ENCODE data around the gene CLIC5. TPM values are rescaled to one million over a fixed set of nuclear protein-coding genes. Genes with fewer than 3 reads are reported as not detected.

Gene CLIC5
- total RNA-seq, 4 donors from 2014 or later, result 78.6 to 97.0 (median 91.7) TPM

DNA sequence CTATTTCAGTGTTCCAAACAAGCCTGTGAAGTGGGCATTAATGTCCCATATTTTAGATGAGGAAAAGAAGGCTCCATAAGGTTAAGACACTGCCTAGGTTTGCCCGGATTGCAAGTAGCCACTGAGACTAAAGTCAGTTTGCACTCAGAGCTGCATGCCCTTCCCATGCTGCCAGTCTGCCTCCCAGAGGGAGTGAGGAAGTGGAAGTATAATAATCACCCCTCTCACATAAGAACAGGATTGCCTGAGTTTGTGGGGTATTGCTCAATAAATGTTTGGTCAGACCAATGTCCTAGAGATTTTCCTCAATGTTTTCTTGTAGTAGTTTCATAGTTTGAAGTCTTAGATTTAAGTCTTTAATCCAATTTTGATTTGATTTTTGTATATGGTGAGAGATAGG, 43.9 kb upstream of the CLIC5 start:
- intact Hi-C loops (cut with DNase I; ENCODE audit: low total_unique reads), result no loop called here
- ATAC-seq (peak in 1 of 2 donors; percentile 65), DNase-seq (no peak)
- in situ Hi-C loops (cut with MboI; ENCODE audit: low sequenced_read_pairs in 4 of 4), result loop anchor here (25.0 kb wide), 3 partner anchors 122 to 578 kb away; no protein-coding TSS in a partner anchor
- H3K4me3 ChIP-seq, result no peak overlapping the region
- H3K4me1 ChIP-seq, result peaks cover 9 to 13% of the 10 kb centered on the region in 2 donors
- no peaks in the 10 kb centered on the region for H3K9me3 ChIP-seq
- TF ChIP-seq, protein P1, sequence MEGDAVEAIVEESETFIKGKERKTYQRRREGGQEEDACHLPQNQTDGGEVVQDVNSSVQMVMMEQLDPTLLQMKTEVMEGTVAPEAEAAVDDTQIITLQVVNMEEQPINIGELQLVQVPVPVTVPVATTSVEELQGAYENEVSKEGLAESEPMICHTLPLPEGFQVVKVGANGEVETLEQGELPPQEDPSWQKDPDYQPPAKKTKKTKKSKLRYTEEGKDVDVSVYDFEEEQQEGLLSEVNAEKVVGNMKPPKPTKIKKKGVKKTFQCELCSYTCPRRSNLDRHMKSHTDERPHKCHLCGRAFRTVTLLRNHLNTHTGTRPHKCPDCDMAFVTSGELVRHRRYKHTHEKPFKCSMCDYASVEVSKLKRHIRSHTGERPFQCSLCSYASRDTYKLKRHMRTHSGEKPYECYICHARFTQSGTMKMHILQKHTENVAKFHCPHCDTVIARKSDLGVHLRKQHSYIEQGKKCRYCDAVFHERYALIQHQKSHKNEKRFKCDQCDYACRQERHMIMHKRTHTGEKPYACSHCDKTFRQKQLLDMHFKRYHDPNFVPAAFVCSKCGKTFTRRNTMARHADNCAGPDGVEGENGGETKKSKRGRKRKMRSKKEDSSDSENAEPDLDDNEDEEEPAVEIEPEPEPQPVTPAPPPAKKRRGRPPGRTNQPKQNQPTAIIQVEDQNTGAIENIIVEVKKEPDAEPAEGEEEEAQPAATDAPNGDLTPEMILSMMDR (IDR thresholded peaks at IDR 0.05 in 4 of 5, conservative IDR thresholded peaks at IDR 0.05 in 1 of 5), result no peak
- no peak for TF ChIP-seq POLR2A (IDR thresholded peaks at IDR 0.05)
- no peaks in the 10 kb centered on the region for H3K36me3 ChIP-seq
- H3K27me3 ChIP-seq, result no peaks in the 10 kb centered on the region
- H3K27ac ChIP-seq, result no peak overlapping the region

DNA sequence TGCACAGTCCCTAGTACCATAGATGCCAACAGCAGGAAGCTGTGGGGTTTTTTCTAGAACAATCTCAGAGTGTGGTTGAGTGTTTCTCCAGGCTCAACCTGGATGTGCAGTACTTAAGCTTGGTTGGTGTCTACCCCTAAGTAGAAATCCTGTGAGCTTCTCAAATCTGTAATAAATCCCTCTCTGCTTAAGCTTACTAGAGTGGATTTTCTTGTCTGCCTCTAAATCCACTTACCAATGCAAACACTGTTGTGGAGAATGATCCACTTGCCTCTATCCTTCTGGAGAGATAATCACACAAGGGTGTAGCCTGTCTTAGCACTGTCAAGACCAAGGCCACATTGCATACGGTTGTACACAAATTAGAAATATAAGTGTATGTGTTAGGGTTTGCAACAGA, 43.3 kb upstream of the CLIC5 start:
- intact Hi-C loops (cut with DNase I; ENCODE audit: low total_unique reads), result no loop called here
- H3K36me3 ChIP-seq, result no peaks in the 10 kb centered on the region
- no peak for ATAC-seq
- H3K27ac ChIP-seq, result no peak overlapping the region
- no peaks in the 10 kb centered on the region for H3K27me3 ChIP-seq
- TF ChIP-seq, protein P1 (IDR thresholded peaks at IDR 0.05 in 4 of 5, conservative IDR thresholded peaks at IDR 0.05 in 1 of 5), result no peak
- TF ChIP-seq POLR2A (IDR thresholded peaks at IDR 0.05), result no peak
- H3K9me3 ChIP-seq, result no peaks in the 10 kb centered on the region
- no peak for DNase-seq
- in situ Hi-C loops (cut with MboI; ENCODE audit: low sequenced_read_pairs in 4 of 4), result loop anchor here (25.0 kb wide), 3 partner anchors 122 to 578 kb away; no protein-coding TSS in a partner anchor
- H3K4me1 ChIP-seq, result peaks cover 15 to 20% of the 10 kb centered on the region in 2 donors
- H3K4me3 ChIP-seq, result no peak overlapping the region

DNA sequence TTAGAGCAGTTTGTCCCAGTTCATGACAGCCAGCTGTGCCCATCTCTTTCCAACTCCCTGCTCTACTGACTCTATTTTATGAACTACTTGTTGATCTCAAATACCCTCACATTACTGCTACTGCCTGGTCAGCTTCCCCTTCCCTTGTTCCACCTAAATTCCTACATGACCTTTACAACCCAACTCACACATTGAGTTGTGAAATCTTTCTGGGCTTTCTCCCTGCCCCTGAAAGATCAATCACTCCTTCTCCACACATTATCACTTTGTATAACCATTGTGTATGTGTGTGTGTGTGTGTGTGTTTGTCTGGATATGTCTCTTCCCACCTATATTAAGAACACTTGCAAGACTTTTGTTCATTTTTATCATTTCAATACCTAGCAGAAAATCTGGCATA, 42.1 kb upstream of the CLIC5 start:
- no peak overlapping the region for H3K4me3 ChIP-seq
- no peaks in the 10 kb centered on the region for H3K36me3 ChIP-seq
- DNase-seq (no peak), ATAC-seq (no peak)
- intact Hi-C loops (cut with DNase I; ENCODE audit: low total_unique reads), result no loop called here
- H3K4me1 ChIP-seq, result peaks cover 26 to 30% of the 10 kb centered on the region in 2 donors
- H3K27ac ChIP-seq, result no peak overlapping the region
- in situ Hi-C loops (cut with MboI; ENCODE audit: low sequenced_read_pairs in 4 of 4), result loop anchor here (25.0 kb wide), 3 partner anchors 120 to 580 kb away; no protein-coding TSS in a partner anchor
- H3K27me3 ChIP-seq, result no peaks in the 10 kb centered on the region
- H3K9me3 ChIP-seq, result no peaks in the 10 kb centered on the region
- TF ChIP-seq POLR2A (IDR thresholded peaks at IDR 0.05), result no peak
- TF ChIP-seq, protein P1 (IDR thresholded peaks at IDR 0.05 in 4 of 5, conservative IDR thresholded peaks at IDR 0.05 in 1 of 5), result no peak

DNA sequence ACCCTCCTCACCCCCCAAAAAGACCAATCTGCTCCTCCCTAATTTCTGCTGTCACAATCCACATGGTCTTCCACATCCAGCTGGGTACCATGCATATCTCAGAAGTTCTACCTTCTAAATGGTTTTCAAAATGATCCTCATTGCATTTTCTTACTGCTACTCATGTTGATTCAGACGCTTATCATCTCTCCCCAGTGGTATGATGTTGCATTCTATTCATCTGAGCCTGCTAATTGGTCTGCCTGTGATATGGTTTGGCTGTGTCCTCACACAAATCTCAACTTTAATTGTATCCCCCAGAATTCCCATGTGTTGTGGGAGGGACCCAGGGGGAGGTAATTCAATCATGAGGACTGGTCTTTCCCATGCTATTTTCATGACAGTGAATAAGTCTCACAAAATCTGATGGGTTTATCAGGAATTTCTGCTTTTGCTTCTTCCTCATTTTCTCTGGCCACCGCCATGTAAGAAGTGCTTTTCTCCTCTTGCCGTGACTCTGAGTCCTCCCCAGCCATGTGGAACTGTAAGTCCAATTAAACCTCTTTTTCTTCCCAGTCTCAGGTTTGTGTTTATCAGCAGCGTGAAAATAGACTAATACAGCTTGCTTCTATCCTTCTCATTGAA, 41.4 kb upstream of the CLIC5 start:
- Histone ChIP-seq H3K27me3 (no peaks in the 10 kb centered on the region), H3K36me3 (no peaks in the 10 kb centered on the region), H3K4me1 (peaks cover 33 to 38% of the 10 kb centered on the region in 2 donors), H3K9me3 (no peaks in the 10 kb centered on the region), H3K4me3 (no peak overlapping the region), H3K27ac (no peak overlapping the region)
- ATAC-seq (no peak), DNase-seq (no peak)
- in situ Hi-C loops (cut with MboI; ENCODE audit: low sequenced_read_pairs in 4 of 4) (loop anchor here (25.0 kb wide), 3 partner anchors 120 to 580 kb away; no protein-coding TSS in a partner anchor), intact Hi-C loops (cut with DNase I; ENCODE audit: low total_unique reads) (no loop called here)
- no peak for TF ChIP-seq POLR2A (IDR thresholded peaks at IDR 0.05)
- TF ChIP-seq, protein P1 (IDR thresholded peaks at IDR 0.05 in 4 of 5, conservative IDR thresholded peaks at IDR 0.05 in 1 of 5), result no peak
